Lung (tissue), 12 donors: Measurements from ENCODE around the gene PLD5. TPM values are rescaled to one million over a fixed set of nuclear protein-coding genes. Genes with fewer than 3 reads are reported as not detected.
"Not testable (repeated sequence)": the region's sequence is repeated elsewhere in the genome, so short reads cannot be mapped to it uniquely, and the experiment has no call there.

Experiments
- ATAC-seq: fragments of 200-7000 bp; cut with Tn5 transposase; one replicate; pipeline ENCODE4 v1.9.1; 2020; ENCODE audit warnings: moderate number of reproducible peaks; ENCODE audit not compliant: insufficient read depth, low FRiP score
- DNase-seq, 3 donors: peaks; one replicate each; pipeline ENCODE4 v3.0.0-alpha.2; 2013 to 2017
- H3K27ac ChIP-seq, 2 donors: one replicate each; pipeline ENCODE4 v1.5.1; 2013; ENCODE audit warnings: mild to moderate bottlenecking in 2 of 2, moderate library complexity in 2 of 2, control low read depth in 1 of 2, inconsistent platforms in 1 of 2, low read depth in 1 of 2, low read length in 1 of 2
- H3K27me3 ChIP-seq, 3 donors: one replicate each; pipeline ENCODE4 v1.5.1; 2013; ENCODE audit warnings: low read length in 2 of 3; ENCODE audit not compliant: control insufficient read depth in 3 of 3, insufficient read depth in 3 of 3
- H3K36me3 ChIP-seq, 4 donors: one replicate each; pipeline ENCODE4 v1.5.1; 2013; ENCODE audit warnings: low read length in 4 of 4, mild to moderate bottlenecking in 1 of 4, moderate library complexity in 1 of 4; ENCODE audit not compliant: control insufficient read depth in 4 of 4, insufficient read depth in 4 of 4
- H3K4me1 ChIP-seq, 5 donors: one replicate each; pipeline ENCODE4 v1.5.1; 2013; ENCODE audit warnings: low read length in 5 of 5, mild to moderate bottlenecking in 2 of 5, moderate library complexity in 1 of 5; ENCODE audit not compliant: control insufficient read depth in 5 of 5, insufficient read depth in 5 of 5
- H3K4me3 ChIP-seq: one replicate; pipeline ENCODE4 v1.5.1; 2013; ENCODE audit warnings: mild to moderate bottlenecking, control low read depth, moderate library complexity
- H3K9ac ChIP-seq, 2 donors: one replicate each; pipeline ENCODE4 v1.5.1; 2013; ENCODE audit warnings: low read length in 2 of 2, control low read depth in 1 of 2; ENCODE audit not compliant: insufficient read depth in 1 of 2
- H3K9me3 ChIP-seq, 4 donors: one replicate each; pipeline ENCODE4 v1.5.1; 2013; ENCODE audit warnings: low read length in 3 of 4, mild to moderate bottlenecking in 1 of 4, moderate library complexity in 1 of 4; ENCODE audit not compliant: control insufficient read depth in 4 of 4, insufficient read depth in 3 of 4
- WGBS, 2 donors: extraction: QIAGEN DNeasy Blood & Tissue Kit; methylation state at CpG; one replicate each; pipeline ENCODE4 v1.1.7; 2013; 5-methylcytosine and 5-hydroxymethylcytosine counted together
- polyA plus RNA-seq, 2 donors: library from polyadenylated mRNA; stranded (reverse); fragments of 200-250 nt; gene quantifications; one replicate each; pipeline ENCODE4 v1.2.1, GENCODE V29; 2013
- total RNA-seq, 2 donors: library from RNA; depleted of rRNA in 1 of 2; stranded (reverse); fragments of >200 nt in 1 of 2; gene quantifications; one replicate each; pipeline ENCODE4 v1.2.1, GENCODE V29; 2014 to 2021
- TF ChIP-seq, protein P1 (sequence below): IDR thresholded peaks from 2 replicates; pipeline ENCODE4 v1.5.1; 2012; ENCODE audit warnings: mild to moderate bottlenecking; ENCODE audit errors: control extremely low read depth, extremely low read depth
- donor health status: control.
- donor health status: control.
- donor health status: Bipolar disorder and iron deficiency.
- donor health status: healthy.
- donor health status: DM: yes; HTN: yes; CAD: no.

PLD5 gene
- total and polyA plus RNA-seq, 4 donors = 0.09 to 0.43 (median 0.28) TPM

DNA sequence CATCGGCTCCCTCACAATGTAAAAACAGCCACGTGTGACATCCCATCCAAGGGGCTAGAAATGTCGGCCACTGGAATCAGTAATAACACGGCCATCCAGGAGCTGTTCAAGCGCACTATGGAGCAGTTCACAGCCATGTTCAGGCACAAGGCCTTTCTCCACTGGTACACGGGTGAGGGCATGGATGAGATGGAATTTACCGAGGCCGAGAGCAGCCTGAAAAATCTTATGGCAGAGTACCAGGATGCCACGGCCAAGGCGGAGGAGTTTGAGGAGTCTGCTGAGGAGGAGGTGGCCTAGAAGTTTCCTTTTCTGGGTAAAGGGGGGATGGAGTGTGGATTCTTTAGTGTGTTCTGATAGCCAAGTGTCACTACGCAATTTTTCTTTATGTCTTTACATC, 464.5 kb downstream of the PLD5 start:
- WGBS, 2 donors = 90 to 91% methylated on average over 11 of the region's 11 CpGs
- no peak overlapping the region for H3K27ac ChIP-seq
- no peak overlapping the region for H3K4me3 ChIP-seq
- no peaks in the 10 kb centered on the region for H3K4me1 ChIP-seq
- no peaks in the 10 kb centered on the region for H3K36me3 ChIP-seq
- DNase-seq (no peak), ATAC-seq (no peak)
- H3K9me3 ChIP-seq = peaks cover 0 to 5% (median 0%) of the 10 kb centered on the region in 4 donors
- no peaks in the 10 kb centered on the region for H3K27me3 ChIP-seq
- TF ChIP-seq, protein P1, sequence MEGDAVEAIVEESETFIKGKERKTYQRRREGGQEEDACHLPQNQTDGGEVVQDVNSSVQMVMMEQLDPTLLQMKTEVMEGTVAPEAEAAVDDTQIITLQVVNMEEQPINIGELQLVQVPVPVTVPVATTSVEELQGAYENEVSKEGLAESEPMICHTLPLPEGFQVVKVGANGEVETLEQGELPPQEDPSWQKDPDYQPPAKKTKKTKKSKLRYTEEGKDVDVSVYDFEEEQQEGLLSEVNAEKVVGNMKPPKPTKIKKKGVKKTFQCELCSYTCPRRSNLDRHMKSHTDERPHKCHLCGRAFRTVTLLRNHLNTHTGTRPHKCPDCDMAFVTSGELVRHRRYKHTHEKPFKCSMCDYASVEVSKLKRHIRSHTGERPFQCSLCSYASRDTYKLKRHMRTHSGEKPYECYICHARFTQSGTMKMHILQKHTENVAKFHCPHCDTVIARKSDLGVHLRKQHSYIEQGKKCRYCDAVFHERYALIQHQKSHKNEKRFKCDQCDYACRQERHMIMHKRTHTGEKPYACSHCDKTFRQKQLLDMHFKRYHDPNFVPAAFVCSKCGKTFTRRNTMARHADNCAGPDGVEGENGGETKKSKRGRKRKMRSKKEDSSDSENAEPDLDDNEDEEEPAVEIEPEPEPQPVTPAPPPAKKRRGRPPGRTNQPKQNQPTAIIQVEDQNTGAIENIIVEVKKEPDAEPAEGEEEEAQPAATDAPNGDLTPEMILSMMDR = no peak
- H3K9ac ChIP-seq = no peak overlapping the region

DNA sequence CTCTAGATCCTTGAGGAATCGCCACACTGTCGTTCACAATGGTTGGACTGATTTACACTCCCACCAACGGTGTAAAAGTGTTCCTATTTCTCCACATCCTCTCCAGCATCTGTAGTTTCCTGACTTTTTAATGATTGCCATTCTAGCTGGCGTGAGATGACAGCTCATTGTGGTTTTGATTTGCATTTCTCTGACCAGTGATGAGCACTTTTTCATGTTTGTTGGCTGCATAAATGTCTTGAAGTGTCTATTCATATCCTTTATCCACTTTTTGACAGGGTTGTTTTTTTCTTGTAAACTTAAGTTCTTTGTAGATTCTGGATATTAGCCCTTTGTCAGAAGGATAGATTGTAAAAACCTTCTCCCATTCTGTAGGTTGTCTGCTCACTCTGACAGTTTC, 465.9 kb downstream of the PLD5 start:
- H3K36me3 ChIP-seq, ATAC-seq, H3K9ac ChIP-seq, H3K27ac ChIP-seq, DNase-seq, H3K4me1 ChIP-seq, H3K4me3 ChIP-seq, H3K27me3 ChIP-seq, H3K9me3 ChIP-seq: not testable (repeated sequence)
- 67 to 71% methylated on average over 4 of the region's 4 CpGs for WGBS, 2 donors

DNA sequence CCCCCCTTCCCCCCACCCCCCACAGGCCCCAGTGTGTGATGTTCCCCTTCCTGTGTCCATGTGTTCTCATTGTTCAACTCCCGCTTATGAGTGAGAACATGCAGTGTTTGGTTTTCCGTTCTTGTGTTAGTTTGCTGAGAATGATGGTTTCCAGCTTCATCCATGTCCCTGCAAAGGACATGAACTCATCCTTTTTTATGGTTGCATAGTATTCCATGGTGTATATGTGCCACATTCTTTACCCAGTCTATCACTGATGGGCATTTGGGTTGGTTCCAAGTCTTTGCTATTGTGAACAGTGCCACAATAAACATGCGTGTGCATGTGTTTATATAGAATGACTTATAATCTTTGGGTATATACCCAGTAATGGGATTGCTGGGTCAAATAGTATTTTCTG, 466.3 kb downstream of the PLD5 start:
- not testable (repeated sequence) for H3K4me1 ChIP-seq, H3K9ac ChIP-seq, H3K27me3 ChIP-seq, H3K9me3 ChIP-seq, DNase-seq, H3K4me3 ChIP-seq, H3K36me3 ChIP-seq, H3K27ac ChIP-seq, ATAC-seq
- 79 to 87% methylated on average over 3 of the region's 3 CpGs for WGBS, 2 donors

DNA sequence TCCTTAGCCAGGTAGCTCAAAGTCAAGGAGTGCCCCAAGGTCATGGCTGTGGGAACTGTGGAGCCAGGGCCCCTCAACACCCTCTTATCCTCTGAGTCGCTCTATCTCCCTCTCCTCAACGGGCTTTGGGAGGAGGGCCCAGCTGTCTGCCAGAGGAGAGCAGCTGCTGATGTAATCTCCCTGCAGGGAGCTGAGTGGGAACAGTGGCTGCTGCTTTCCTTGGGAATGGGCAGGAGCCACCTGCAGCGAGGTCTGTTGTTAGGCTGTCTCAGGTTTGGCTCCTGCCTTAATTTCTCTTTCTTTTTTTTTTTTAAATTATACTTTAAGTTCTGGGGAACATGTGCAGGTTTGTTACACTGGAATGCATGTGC, 466.8 kb downstream of the PLD5 start:
- no peaks in the 10 kb centered on the region for H3K36me3 ChIP-seq
- H3K4me3 ChIP-seq = no peak overlapping the region
- no peak for ATAC-seq
- 60 to 86% methylated on average over 3 of the region's 3 CpGs for WGBS, 2 donors
- no peak overlapping the region for H3K9ac ChIP-seq
- TF ChIP-seq, protein P1 = no peak
- DNase-seq = no peak
- H3K27ac ChIP-seq = no peak overlapping the region
- H3K4me1 ChIP-seq = no peaks in the 10 kb centered on the region
- peaks cover 0 to 3% (median 0%) of the 10 kb centered on the region in 4 donors for H3K9me3 ChIP-seq
- H3K27me3 ChIP-seq = no peaks in the 10 kb centered on the region
